SK-N-DZ (cell line): ENCODE measurements around the gene THEM4. TPM values are rescaled to one million over a fixed set of nuclear protein-coding genes. Genes with fewer than 3 reads are reported as not detected.

ENCODE experiments used
- DNase-seq: peaks from one replicate; pipeline ENCODE4 v3.0.0-alpha.2; 2015; ENCODE audit warnings: low spot score
- polyA plus RNA-seq, 2 experiments: library from polyadenylated mRNA; depleted of rRNA; stranded (reverse); fragments of >200 nt; gene quantifications; 2 replicates each; pipeline ENCODE4 v1.2.3, GENCODE V29; 2014

The THEM4 gene
- 29.8 and 44.2 TPM in 2 replicates for polyA plus RNA-seq (2014; cell fraction: cytosol; rRNA removed)
- polyA plus RNA-seq (2014; cell fraction: nucleus; rRNA removed), result 25.2 and 38.1 TPM in 2 replicates

- peak; percentile 97 for DNase-seq
Measured at GRCh38 chr1:151909167-151910149, at the start of gene THEM4. Gene THEM4, minus strand, starts transcription at chr1:151909511. Its CDS starts 53 bp downstream, at chr1:151909458.

DNA sequence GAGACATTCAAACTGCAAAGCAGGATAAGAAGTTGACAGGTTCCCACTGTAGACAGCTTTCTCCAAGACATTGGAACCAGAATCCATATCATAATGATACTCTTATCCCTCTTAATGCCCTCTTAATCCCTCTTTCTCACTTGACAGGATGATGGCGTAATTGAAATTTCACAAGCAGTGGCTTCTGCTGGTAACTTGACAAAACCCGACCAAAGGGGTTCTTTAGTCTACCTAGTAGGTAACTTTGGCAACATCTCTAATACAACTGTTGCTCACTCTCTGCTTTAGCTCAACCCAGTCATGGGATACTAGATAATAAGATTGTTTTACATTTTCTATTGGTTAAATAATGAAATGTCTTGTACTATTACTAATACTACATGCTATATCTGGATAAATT lies 49.6 kb upstream of the THEM4 start:
- DNase-seq, result no peak

DNA sequence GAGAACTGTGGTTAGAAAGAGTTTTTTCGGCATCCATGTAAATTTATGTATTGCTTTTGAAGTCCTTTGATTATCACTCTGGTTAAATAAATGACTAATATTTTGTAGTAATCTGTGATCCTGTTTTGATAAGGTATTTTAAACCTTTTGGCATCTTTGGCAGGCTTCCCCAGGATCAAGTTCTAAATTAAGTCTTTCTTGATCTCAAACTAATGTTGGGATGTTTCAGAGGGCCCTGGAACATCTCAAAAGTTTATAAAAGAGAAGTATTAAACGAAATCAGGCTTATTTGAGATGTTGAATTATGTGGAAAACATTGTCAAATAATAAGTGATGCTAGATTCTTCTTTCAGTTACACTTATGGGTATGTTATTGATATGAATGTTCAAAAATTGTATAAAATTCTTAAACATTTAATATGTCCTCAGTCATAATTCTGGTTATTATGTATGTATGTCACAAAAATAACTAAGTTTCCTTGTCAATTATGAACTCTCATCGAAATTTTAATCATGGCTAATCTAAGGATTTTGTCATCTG lies 47.7 kb upstream of the THEM4 start:
- DNase-seq, result no peak

- DNase-seq, result no peak
Measured at GRCh38 chr1:151953409-151954094, 44.2 kb upstream of the THEM4 start.

DNA sequence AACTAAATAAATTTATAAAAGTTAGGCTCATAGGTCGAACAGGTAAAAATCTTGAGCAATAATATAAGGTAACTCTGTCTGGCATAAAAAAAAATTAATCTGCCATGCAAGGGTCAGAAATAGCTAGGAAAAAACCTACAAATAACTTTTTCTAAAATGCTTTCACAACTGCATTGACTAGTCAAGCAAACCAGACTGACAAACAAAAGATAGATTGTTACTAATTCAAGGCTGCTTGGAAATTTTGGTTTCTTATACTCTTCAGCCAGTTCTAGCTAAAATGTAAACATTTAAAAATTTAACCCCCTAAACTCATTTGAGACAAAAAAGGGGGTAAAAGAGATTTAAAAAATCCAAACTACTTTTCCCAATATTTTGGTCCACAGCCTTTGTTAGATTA lies 43.5 kb upstream of the THEM4 start:
- no peak for DNase-seq

- DNase-seq, result no peak
Measured at GRCh38 chr1:151949371-151950193, 40.3 kb upstream of the THEM4 start.

DNA sequence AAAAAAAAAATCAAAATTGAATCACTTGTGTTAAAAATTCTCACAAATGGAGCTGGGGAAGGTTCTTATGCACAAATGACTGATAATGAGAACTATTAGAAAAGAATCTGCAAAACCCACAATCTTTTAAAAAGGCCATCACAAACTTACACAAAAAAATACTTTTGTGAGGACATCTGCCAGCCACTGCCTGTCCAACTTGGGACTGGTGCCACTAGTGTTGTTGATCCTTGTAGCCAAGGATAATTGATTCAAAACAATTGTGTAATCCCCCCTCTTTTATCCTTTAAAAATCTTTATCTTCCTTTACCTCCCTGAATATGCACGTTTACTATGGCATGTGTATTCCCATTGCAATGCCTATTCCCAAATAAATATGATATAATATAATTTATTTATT lies 39.2 kb upstream of the THEM4 start:
- no peak for DNase-seq

- no peak for DNase-seq
Measured at GRCh38 chr1:151947140-151947539, 37.8 kb upstream of the THEM4 start.

GRCh38 chr1:151945725-151946722 lies 36.7 kb upstream of the THEM4 start:
- DNase-seq, result no peak

DNA sequence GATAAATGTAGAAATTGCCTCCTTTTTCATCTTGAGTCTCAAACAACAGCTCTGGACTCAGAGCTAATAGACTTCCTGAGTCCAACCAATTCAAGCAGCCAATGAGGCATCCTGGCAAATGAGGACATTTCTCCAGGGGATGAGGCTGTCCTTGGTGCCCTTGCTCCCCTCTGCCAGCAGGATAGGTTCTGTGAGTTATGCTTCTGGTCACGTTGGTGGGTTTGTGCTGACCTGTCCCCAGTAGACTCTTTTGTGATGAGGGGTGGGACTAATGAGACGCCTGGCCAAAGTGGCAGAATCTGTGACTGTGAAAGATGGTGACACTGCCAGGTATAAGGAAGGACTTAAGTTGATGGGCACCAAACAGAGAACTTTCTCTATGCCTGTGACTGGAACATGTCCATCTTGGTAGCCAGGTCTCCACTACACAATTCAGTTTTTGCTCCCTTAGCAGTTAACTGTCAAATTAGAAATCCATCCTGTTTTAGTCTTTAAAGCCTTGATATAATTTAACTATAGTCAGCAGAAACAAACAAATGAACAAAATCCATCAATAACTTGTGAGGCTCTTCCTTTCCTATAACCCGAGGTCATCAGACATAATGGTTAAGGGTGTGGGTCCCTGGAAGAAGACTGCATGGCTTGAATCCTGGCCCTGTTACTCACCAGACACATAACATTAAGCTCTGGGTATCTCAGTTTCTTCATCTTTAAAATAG lies 35.7 kb upstream of the THEM4 start:
- no peak for DNase-seq

- no peak for DNase-seq
Measured at GRCh38 chr1:151944126-151944856, 35.0 kb upstream of the THEM4 start.

DNA sequence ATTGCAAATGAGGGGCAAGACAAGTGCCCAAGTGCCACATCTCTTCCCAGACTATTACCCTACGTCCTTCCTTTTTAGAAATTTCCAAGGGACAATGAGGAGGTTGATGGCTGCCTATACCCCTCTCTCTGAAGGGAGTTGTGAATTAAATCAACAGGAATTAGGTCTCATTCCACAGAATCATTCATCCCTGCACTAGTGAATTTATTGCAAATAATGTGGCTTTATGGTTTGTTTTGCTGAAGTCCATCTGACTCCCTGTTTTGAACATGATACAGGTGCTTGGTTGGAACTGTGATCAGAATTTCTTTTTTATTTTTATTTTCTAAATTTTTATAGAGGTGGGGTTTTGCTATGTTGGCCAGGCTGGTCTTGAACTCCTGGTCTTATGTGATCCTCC lies 34.3 kb upstream of the THEM4 start:
- no peak for DNase-seq

- no peak for DNase-seq
Measured at GRCh38 chr1:151942882-151943281, 33.6 kb upstream of the THEM4 start.

GRCh38 chr1:151940541-151940940 lies 31.2 kb upstream of the THEM4 start:
- DNase-seq, result no peak

GRCh38 chr1:151939779-151940178 lies 30.5 kb upstream of the THEM4 start:
- no peak for DNase-seq

DNA sequence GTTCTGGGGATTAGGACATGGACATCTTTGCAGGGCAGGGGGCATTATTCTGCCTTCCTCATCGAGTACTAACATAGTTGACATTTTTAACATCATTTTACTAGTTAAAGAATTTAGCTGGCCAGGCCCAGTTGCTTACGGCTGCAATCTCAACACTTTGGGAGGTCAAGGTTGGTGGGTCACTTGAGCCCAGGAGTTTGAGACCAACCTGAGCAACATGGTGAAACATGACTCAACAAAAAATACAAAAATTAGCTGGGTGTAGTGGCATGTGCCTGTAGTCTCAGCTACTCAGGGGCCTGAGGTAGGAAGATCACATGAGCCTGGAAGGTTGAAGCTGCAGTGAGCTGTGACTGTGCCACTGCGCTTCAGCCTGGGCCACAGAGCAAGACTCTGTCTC lies 29.8 kb upstream of the THEM4 start:
- DNase-seq, result no peak

DNA sequence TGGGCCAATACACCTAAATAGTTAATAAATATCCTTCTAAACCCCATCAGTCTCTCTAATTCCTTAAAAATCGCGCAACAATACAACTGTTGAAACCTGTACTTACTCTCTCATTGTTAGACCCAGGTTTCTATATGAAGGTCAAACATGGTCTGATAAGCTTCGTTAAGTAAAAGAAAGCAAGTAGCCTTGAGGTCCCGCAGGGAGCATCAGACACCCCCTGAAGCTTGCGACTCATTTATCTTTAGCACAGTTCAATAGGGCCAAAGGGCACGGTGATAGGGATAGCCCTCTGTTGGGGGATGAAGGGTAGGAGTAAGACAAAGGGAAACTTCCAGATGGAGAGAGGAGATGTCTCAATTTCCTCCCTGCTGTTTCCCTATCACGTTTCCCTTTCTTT lies 27.3 kb upstream of the THEM4 start:
- DNase-seq, result no peak

DNA sequence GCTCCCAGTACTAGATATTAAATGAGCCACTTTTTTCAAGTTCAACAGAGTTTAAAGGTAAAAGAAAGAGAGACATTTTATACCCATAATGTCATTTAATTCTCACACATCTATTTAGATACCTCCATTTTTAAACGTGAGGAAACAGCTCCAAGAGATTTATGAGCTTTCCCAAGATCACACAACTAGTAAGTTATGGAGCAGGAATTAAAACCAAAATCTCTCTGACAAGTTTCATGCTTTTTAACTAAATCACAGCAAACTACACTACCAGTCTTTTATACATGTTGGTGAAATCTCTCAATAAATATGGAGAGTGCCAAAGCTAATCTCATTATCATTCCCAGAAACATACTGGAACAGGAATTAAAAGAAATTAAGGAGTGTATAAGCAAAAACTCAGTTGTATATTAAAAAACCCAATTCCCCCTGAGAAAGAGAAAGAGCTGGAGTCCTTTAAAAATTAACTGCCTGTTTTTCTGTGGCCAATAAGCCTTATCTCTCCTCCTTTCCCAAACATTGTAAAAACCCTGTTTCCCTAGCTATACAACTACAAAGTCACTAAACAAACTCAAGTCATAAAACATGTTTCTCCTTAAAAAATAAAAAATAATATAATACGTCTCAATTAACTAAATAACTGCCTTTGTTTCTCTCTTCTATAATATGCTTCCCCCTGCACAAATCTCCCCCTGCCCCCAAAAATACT lies 26.7 kb upstream of the THEM4 start:
- no peak for DNase-seq
